HEK293 (cell line): ENCODE measurements around the gene BRD2.

Source experiments
- CTCF ChIA-PET: fragments of 350-600 bp; formaldehyde crosslinking; extraction: SDS; loops from one replicate; lab custom pipeline; 2021; ENCODE audit warnings: antibody characterized with exemption; lab: Yijun Ruan, JAX
- POLR2A ChIA-PET: fragments of 300-600 bp; formaldehyde crosslinking; extraction: SDS; loops from one replicate; lab custom pipeline; 2020; ENCODE audit warnings: antibody characterized with exemption, inconsistent platforms; lab: Yijun Ruan, JAX
- H3K27ac ChIP-seq: fragments of 200-500 bp; sonication (Bioruptor generic); 2 replicates; pipeline ENCODE4 v1.5.1; 2014; ENCODE audit warnings: low read depth, low read length, control low read depth, inconsistent platforms; ENCODE audit errors: extremely low read depth
- H3K36me3 ChIP-seq, 2 experiments: fragments of 200-500 bp in 1 of 2; sonication (Bioruptor generic) in 1 of 2; 1 replicate in 1 of 2; 2 replicates in 1 of 2; pipeline ENCODE4 v1.5.1; 2014 to 2017; ENCODE audit warnings: inconsistent platforms in 2 of 2, low read length in 2 of 2; ENCODE audit not compliant: control insufficient read depth in 2 of 2, insufficient read depth in 1 of 2
- H3K4me1 ChIP-seq: fragments of 200-500 bp; sonication (Bioruptor generic); 2 replicates; pipeline ENCODE4 v1.5.1; 2014; ENCODE audit warnings: mild to moderate bottlenecking, low read length, inconsistent platforms; ENCODE audit not compliant: control insufficient read depth, insufficient read depth
- H3K4me3 ChIP-seq: 2 replicates; pipeline ENCODE4 v1.5.1; 2011; ENCODE audit warnings: low read depth, mild to moderate bottlenecking, control low read depth, low read length, moderate library complexity
- H3K9me3 ChIP-seq: fragments of 200-500 bp; sonication (Bioruptor generic); 2 replicates; pipeline ENCODE4 v1.5.1; 2014; ENCODE audit warnings: low read depth, low read length, inconsistent platforms; ENCODE audit not compliant: control insufficient read depth, insufficient read depth
- OSR2 ChIP-seq: fragments of 450-650 bp; formaldehyde crosslinking; IDR thresholded peaks from 2 replicates; pipeline ENCODE4 v1.5.1; 2016; ENCODE audit warnings: missing biosample characterization, missing genetic modification characterization
- ZBTB21 ChIP-seq: fragments of 450-650 bp; formaldehyde crosslinking; IDR thresholded peaks from 2 replicates; pipeline ENCODE4 v1.5.1; 2017; ENCODE audit warnings: missing biosample characterization, missing genetic modification characterization
- ZNF2 ChIP-seq: fragments of 450-650 bp; formaldehyde crosslinking; IDR thresholded peaks from 2 replicates; pipeline ENCODE4 v1.5.1; 2016; ENCODE audit warnings: missing biosample characterization, missing genetic modification characterization
- ZNF341 ChIP-seq: fragments of 450-650 bp; formaldehyde crosslinking; IDR thresholded peaks from 2 replicates; pipeline ENCODE4; 2016; ENCODE audit warnings: low read depth, missing biosample characterization, missing genetic modification characterization
- ZNF366 ChIP-seq: fragments of 450-650 bp; formaldehyde crosslinking; conservative IDR thresholded peaks from 2 replicates; pipeline ENCODE4 v1.5.1; 2016; ENCODE audit warnings: missing biosample characterization, missing genetic modification characterization
- ZNF416 ChIP-seq: fragments of 450-650 bp; formaldehyde crosslinking; IDR thresholded peaks from 2 replicates; pipeline ENCODE4 v1.5.1; 2016; ENCODE audit warnings: missing biosample characterization, missing genetic modification characterization
- ZNF423 ChIP-seq: fragments of 450-650 bp; formaldehyde crosslinking; IDR thresholded peaks from 2 replicates; pipeline ENCODE4 v1.5.1; 2016; ENCODE audit warnings: missing biosample characterization, missing genetic modification characterization
- ZNF510 ChIP-seq: fragments of 450-650 bp; formaldehyde crosslinking; IDR thresholded peaks from 2 replicates; pipeline ENCODE4 v1.5.1; 2018; ENCODE audit warnings: mild to moderate bottlenecking, missing genetic modification characterization, missing biosample characterization; ENCODE audit not compliant: insufficient replicate concordance
- ZNF560 ChIP-seq: fragments of 450-650 bp; formaldehyde crosslinking; IDR thresholded peaks from 2 replicates; pipeline ENCODE4 v1.5.1; 2017; ENCODE audit warnings: missing biosample characterization, missing genetic modification characterization, borderline replicate concordance
- ZNF585B ChIP-seq: fragments of 450-650 bp; formaldehyde crosslinking; IDR thresholded peaks from 2 replicates; pipeline ENCODE4 v1.5.1; 2016; ENCODE audit warnings: missing biosample characterization, missing genetic modification characterization
- ZNF639 ChIP-seq: fragments of 450-650 bp; formaldehyde crosslinking; IDR thresholded peaks from 2 replicates; pipeline ENCODE4 v1.5.1; 2016; ENCODE audit warnings: missing biosample characterization, missing genetic modification characterization
- ZNF654 ChIP-seq: fragments of 450-650 bp; formaldehyde crosslinking; IDR thresholded peaks from 2 replicates; pipeline ENCODE4 v1.5.1; 2016; ENCODE audit warnings: low read depth, missing biosample characterization, missing genetic modification characterization
- ZNF76 ChIP-seq: fragments of 450-650 bp; formaldehyde crosslinking; IDR thresholded peaks from 2 replicates; pipeline ENCODE4; 2016; ENCODE audit warnings: low read depth, missing biosample characterization, missing genetic modification characterization, borderline replicate concordance
- ZSCAN30 ChIP-seq: fragments of 450-650 bp; IDR thresholded peaks from 2 replicates; pipeline ENCODE4 v1.5.1; 2018; ENCODE audit warnings: missing biosample characterization, mild to moderate bottlenecking, missing genetic modification characterization, moderate library complexity
- TF ChIP-seq, protein P1 (sequence below): fragments of 450-650 bp; formaldehyde crosslinking; IDR thresholded peaks from 2 replicates; pipeline ENCODE4 v1.5.1; 2016; ENCODE audit warnings: missing biosample characterization, missing genetic modification characterization
- TF ChIP-seq, protein P2 (sequence below): fragments of 450-650 bp; formaldehyde crosslinking; IDR thresholded peaks from 2 replicates; pipeline ENCODE4 v1.5.1; 2016; ENCODE audit warnings: missing biosample characterization, missing genetic modification characterization
- TF ChIP-seq, protein P3 (sequence below): fragments of 450-650 bp; formaldehyde crosslinking; IDR thresholded peaks from 2 replicates; pipeline ENCODE4 v1.5.1; 2016; ENCODE audit warnings: missing biosample characterization, missing genetic modification characterization
- TF ChIP-seq, protein P4 (sequence below): fragments of 450-650 bp; formaldehyde crosslinking; IDR thresholded peaks from 2 replicates; pipeline ENCODE4 v1.5.1; 2016; ENCODE audit warnings: missing biosample characterization, missing genetic modification characterization, low read depth
- TF ChIP-seq, protein P5 (sequence below): fragments of 450-650 bp; formaldehyde crosslinking; IDR thresholded peaks from 2 replicates; pipeline ENCODE4 v1.5.1; 2016; ENCODE audit warnings: missing biosample characterization, missing genetic modification characterization

BRD2 gene

GRCh38 chr6:32964776-32965175 lies 3.6 kb upstream of the BRD2 start:
- H3K27ac ChIP-seq: no peak overlapping the region
- ChIA-PET POLR2A (interaction anchor here (0.8 to 1.7 kb wide), 2 partner anchors 70 to 235 kb away, joined by 4 read pairs; no protein-coding TSS in a partner anchor), CTCF (interaction anchor here (0.5 to 18.0 kb wide), 5 partner anchors 10 to 79 kb away, joined by 3 to 344 read pairs (median 28); partner anchors contain the start of gene HLA-DMA)
- H3K4me1 ChIP-seq: peaks cover 11% of the 10 kb centered on the region
- peaks cover 0 to 5% of the 10 kb centered on the region in 2 experiments; a peak in 1 of 3 replicates for H3K36me3 ChIP-seq
- no peaks in the 10 kb centered on the region for H3K9me3 ChIP-seq
- TF ChIP-seq OSR2 (tag by site-specific recombination): peak; percentile 34
- no peak for TF ChIP-seq ZNF510 (tag by site-specific recombination)
- H3K4me3 ChIP-seq: no peak overlapping the region

- peaks cover 0 to 15% of the 10 kb centered on the region in 2 experiments; a peak in 1 of 3 replicates for H3K36me3 ChIP-seq
- peak overlapping the region; percentile 99 for H3K27ac ChIP-seq
- peaks cover 11% of the 10 kb centered on the region for H3K4me1 ChIP-seq
- ChIA-PET CTCF (interaction anchor here (0.5 to 18.0 kb wide), 25 partner anchors 10 to 129 kb away, joined by 3 to 344 read pairs (median 5); partner anchors contain the start of genes HLA-DMA, HLA-DMB, PSMB9 and TAP1), POLR2A (interaction anchor here (0.6 to 11.3 kb wide), 10 partner anchors 9 to 788 kb away, joined by 3 to 405 read pairs (median 12); partner anchors contain the start of genes HLA-DMA and HLA-DMB)
- H3K4me3 ChIP-seq: peak overlapping the region; percentile 85
- no peaks in the 10 kb centered on the region for H3K9me3 ChIP-seq
- TF ChIP-seq, protein P1, sequence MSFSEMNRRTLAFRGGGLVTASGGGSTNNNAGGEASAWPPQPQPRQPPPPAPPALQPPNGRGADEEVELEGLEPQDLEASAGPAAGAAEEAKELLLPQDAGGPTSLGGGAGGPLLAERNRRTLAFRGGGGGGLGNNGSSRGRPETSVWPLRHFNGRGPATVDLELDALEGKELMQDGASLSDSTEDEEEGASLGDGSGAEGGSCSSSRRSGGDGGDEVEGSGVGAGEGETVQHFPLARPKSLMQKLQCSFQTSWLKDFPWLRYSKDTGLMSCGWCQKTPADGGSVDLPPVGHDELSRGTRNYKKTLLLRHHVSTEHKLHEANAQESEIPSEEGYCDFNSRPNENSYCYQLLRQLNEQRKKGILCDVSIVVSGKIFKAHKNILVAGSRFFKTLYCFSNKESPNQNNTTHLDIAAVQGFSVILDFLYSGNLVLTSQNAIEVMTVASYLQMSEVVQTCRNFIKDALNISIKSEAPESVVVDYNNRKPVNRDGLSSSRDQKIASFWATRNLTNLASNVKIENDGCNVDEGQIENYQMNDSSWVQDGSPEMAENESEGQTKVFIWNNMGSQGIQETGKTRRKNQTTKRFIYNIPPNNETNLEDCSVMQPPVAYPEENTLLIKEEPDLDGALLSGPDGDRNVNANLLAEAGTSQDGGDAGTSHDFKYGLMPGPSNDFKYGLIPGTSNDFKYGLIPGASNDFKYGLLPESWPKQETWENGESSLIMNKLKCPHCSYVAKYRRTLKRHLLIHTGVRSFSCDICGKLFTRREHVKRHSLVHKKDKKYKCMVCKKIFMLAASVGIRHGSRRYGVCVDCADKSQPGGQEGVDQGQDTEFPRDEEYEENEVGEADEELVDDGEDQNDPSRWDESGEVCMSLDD (tag by site-specific recombination): no peak
- TF ChIP-seq ZNF76 (tag by site-specific recombination) (no peak), ZNF639 (no peak), ZNF2 (tag by site-specific recombination) (peak; percentile 22; the same call in 1 of the 2 replicates), ZNF423 (tag by site-specific recombination) (no peak), ZBTB21 (tag by site-specific recombination) (no peak), ZNF416 (tag by site-specific recombination) (no peak), ZNF560 (tag by site-specific recombination) (no peak), ZNF341 (no peak), ZNF654 (tag by site-specific recombination) (peak; percentile 22; the same call in 1 of the 2 replicates), ZSCAN30 (no peak), ZNF366 (tag by site-specific recombination) (peak; percentile 46; the same call in 1 of the 2 replicates), ZNF585B (tag by site-specific recombination) (no peak)
- TF ChIP-seq, protein P2, sequence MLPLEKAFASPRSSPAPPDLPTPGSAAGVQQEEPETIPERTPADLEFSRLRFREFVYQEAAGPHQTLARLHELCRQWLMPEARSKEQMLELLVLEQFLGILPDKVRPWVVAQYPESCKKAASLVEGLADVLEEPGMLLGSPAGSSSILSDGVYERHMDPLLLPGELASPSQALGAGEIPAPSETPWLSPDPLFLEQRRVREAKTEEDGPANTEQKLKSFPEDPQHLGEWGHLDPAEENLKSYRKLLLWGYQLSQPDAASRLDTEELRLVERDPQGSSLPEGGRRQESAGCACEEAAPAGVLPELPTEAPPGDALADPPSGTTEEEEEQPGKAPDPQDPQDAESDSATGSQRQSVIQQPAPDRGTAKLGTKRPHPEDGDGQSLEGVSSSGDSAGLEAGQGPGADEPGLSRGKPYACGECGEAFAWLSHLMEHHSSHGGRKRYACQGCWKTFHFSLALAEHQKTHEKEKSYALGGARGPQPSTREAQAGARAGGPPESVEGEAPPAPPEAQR: no peak
- TF ChIP-seq, protein P3, sequence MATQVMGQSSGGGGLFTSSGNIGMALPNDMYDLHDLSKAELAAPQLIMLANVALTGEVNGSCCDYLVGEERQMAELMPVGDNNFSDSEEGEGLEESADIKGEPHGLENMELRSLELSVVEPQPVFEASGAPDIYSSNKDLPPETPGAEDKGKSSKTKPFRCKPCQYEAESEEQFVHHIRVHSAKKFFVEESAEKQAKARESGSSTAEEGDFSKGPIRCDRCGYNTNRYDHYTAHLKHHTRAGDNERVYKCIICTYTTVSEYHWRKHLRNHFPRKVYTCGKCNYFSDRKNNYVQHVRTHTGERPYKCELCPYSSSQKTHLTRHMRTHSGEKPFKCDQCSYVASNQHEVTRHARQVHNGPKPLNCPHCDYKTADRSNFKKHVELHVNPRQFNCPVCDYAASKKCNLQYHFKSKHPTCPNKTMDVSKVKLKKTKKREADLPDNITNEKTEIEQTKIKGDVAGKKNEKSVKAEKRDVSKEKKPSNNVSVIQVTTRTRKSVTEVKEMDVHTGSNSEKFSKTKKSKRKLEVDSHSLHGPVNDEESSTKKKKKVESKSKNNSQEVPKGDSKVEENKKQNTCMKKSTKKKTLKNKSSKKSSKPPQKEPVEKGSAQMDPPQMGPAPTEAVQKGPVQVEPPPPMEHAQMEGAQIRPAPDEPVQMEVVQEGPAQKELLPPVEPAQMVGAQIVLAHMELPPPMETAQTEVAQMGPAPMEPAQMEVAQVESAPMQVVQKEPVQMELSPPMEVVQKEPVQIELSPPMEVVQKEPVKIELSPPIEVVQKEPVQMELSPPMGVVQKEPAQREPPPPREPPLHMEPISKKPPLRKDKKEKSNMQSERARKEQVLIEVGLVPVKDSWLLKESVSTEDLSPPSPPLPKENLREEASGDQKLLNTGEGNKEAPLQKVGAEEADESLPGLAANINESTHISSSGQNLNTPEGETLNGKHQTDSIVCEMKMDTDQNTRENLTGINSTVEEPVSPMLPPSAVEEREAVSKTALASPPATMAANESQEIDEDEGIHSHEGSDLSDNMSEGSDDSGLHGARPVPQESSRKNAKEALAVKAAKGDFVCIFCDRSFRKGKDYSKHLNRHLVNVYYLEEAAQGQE (tag by site-specific recombination): no peak
- TF ChIP-seq, protein P4, sequence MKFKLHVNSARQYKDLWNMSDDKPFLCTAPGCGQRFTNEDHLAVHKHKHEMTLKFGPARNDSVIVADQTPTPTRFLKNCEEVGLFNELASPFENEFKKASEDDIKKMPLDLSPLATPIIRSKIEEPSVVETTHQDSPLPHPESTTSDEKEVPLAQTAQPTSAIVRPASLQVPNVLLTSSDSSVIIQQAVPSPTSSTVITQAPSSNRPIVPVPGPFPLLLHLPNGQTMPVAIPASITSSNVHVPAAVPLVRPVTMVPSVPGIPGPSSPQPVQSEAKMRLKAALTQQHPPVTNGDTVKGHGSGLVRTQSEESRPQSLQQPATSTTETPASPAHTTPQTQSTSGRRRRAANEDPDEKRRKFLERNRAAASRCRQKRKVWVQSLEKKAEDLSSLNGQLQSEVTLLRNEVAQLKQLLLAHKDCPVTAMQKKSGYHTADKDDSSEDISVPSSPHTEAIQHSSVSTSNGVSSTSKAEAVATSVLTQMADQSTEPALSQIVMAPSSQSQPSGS: no peak
- TF ChIP-seq, protein P5, sequence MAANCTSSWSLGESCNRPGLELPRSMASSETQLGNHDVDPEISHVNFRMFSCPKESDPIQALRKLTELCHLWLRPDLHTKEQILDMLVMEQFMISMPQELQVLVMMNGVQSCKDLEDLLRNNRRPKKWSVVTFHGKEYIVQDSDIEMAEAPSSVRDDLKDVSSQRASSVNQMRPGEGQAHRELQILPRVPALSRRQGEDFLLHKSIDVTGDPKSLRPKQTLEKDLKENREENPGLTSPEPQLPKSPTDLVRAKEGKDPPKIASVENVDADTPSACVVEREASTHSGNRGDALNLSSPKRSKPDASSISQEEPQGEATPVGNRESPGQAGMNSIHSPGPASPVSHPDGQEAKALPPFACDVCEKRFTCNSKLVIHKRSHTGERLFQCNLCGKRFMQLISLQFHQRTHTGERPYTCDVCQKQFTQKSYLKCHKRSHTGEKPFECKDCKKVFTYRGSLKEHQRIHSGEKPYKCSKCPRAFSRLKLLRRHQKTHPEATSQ (tag by site-specific recombination): no peak
Observed at GRCh38 chr6:32967151-32968091, 973 bp upstream of the BRD2 start.
